MCF 10A (cell line): ENCODE results near the gene CORO6. TPM values are rescaled to one million over a fixed set of nuclear protein-coding genes. Genes with fewer than 3 reads are reported as not detected.

Experiments
- BruUV-seq: library from RNA; stranded (reverse); fragments of 400-500 nt; replicated peaks from 2 replicates; lab custom pipeline; 2021; lab: Mats Ljungman, UMichigan
- CTCF ChIA-PET: fragments of 300-600 bp; sonication (Branson Sonifier 250); formaldehyde crosslinking; extraction: SDS; loops from one replicate; lab custom pipeline; 2021; ENCODE audit warnings: antibody characterized with exemption, inconsistent platforms; lab: Yijun Ruan, JAX
- POLR2A ChIA-PET: fragments of 300-600, 350-650 bp; sonication (Branson Sonifier 250); formaldehyde crosslinking; extraction: SDS; loops from one replicate; lab custom pipeline; 2020; ENCODE audit warnings: antibody characterized with exemption, inconsistent platforms; lab: Yijun Ruan, JAX
- DNase-seq: peaks from one replicate; pipeline ENCODE4 v3.0.0-alpha.2; 2018; ENCODE audit not compliant: unreplicated experiment
- H3K27ac Mint-ChIP-seq: one replicate; pipeline ENCODE4 v1.8.0; 2022; ENCODE audit warnings: mild to moderate bottlenecking, low read depth, mixed read lengths; ENCODE audit not compliant: unreplicated experiment
- H3K27me3 Mint-ChIP-seq: one replicate; pipeline ENCODE4 v1.8.0; 2022; ENCODE audit warnings: mixed read lengths; ENCODE audit not compliant: insufficient read depth, unreplicated experiment
- H3K36me3 Mint-ChIP-seq: one replicate; pipeline ENCODE4 v1.8.0; 2022; ENCODE audit warnings: mild to moderate bottlenecking, moderate library complexity, mixed read lengths; ENCODE audit not compliant: insufficient read depth, unreplicated experiment
- H3K4me1 Mint-ChIP-seq: one replicate; pipeline ENCODE4 v1.8.0; 2022; ENCODE audit warnings: mixed read lengths; ENCODE audit not compliant: insufficient read depth, unreplicated experiment
- H3K4me3 Mint-ChIP-seq: one replicate; pipeline ENCODE4 v1.8.0; 2022; ENCODE audit warnings: mild to moderate bottlenecking, moderate library complexity, mixed read lengths; ENCODE audit not compliant: unreplicated experiment
- H3K9me3 Mint-ChIP-seq: one replicate; pipeline ENCODE4 v1.8.0; 2022; ENCODE audit warnings: mixed read lengths; ENCODE audit not compliant: unreplicated experiment
- intact Hi-C: fragments of 100-400 bp; cut with micrococcal nuclease; formaldehyde crosslinking; loops from 2 replicates; pipeline ENCODE4 v1.14.1; 2022
- total RNA-seq: library from RNA; stranded (reverse); gene quantifications from 2 replicates; pipeline ENCODE4 v1.2.3, GENCODE V29; 2022
- TF ChIP-seq, protein P1 (sequence below): fragments of 200-600 bp; IDR thresholded peaks from one replicate; pipeline ENCODE4 v1.8.0; 2022; ENCODE audit warnings: antibody characterized with exemption, mild to moderate bottlenecking; ENCODE audit not compliant: unreplicated experiment

CORO6 gene
- total RNA-seq, 1 experiment from 2014 or later = 1.6 TPM

GRCh38 chr17:29630630-29631193 lies 8.0 kb upstream of the CORO6 start:
- no peak for DNase-seq
- H3K27me3 Mint-ChIP-seq = no peaks in the 10 kb centered on the region
- ChIA-PET POLR2A (no interaction called here), CTCF (interaction anchor here (0.6 kb wide), 1 partner anchor 904 kb away, joined by 3 read pairs; no protein-coding TSS in a partner anchor)
- intact Hi-C loops = no loop called here
- H3K4me3 Mint-ChIP-seq = no peak overlapping the region
- BruUV-seq = no TSS peak
- TF ChIP-seq, protein P1, sequence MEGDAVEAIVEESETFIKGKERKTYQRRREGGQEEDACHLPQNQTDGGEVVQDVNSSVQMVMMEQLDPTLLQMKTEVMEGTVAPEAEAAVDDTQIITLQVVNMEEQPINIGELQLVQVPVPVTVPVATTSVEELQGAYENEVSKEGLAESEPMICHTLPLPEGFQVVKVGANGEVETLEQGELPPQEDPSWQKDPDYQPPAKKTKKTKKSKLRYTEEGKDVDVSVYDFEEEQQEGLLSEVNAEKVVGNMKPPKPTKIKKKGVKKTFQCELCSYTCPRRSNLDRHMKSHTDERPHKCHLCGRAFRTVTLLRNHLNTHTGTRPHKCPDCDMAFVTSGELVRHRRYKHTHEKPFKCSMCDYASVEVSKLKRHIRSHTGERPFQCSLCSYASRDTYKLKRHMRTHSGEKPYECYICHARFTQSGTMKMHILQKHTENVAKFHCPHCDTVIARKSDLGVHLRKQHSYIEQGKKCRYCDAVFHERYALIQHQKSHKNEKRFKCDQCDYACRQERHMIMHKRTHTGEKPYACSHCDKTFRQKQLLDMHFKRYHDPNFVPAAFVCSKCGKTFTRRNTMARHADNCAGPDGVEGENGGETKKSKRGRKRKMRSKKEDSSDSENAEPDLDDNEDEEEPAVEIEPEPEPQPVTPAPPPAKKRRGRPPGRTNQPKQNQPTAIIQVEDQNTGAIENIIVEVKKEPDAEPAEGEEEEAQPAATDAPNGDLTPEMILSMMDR = no peak
- no peaks in the 10 kb centered on the region for H3K9me3 Mint-ChIP-seq
- H3K36me3 Mint-ChIP-seq = peaks cover 48% of the 10 kb centered on the region
- H3K4me1 Mint-ChIP-seq = peaks cover 4% of the 10 kb centered on the region
- no peak overlapping the region for H3K27ac Mint-ChIP-seq

GRCh38 chr17:29629839-29630238 lies 7.1 kb upstream of the CORO6 start:
- H3K4me3 Mint-ChIP-seq = no peak overlapping the region
- intact Hi-C loops = no loop called here

DNA sequence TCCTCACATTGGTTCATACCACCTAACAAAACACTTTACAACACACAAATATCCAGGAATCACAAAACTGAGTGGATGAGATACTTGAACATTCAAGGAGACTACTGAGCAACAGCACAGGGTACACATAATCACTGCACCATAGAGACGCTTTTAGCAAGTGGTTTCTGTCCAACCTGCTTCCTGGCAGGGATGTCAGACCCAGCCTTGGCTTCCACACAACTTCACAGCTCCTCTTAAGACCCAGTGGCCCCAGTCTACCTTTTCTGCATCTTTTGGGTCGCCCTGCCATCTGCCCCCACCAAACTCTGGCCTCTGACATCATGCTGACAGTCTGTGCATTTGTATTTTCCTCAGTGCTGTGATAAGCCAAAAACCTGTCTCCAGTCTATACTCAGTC lies 5.9 kb upstream of the CORO6 start:
- TF ChIP-seq, protein P1 = no peak

More at GRCh38 chr17:29629839-29630238, 7.1 kb upstream of the CORO6 start:
- Mint-ChIP-seq H3K27me3 (no peaks in the 10 kb centered on the region), H3K27ac (no peak overlapping the region), H3K9me3 (no peaks in the 10 kb centered on the region), H3K4me1 (peaks cover 11% of the 10 kb centered on the region), H3K36me3 (peaks cover 42% of the 10 kb centered on the region)
- TF ChIP-seq, protein P1 = no peak
- no TSS peak for BruUV-seq
- ChIA-PET CTCF (interaction anchor here (1.0 kb wide), 1 partner anchor 9 kb away, joined by 8 read pairs; no protein-coding TSS in a partner anchor), POLR2A (no interaction called here)
- no peak for DNase-seq

GRCh38 chr17:29627951-29628350 lies 5.2 kb upstream of the CORO6 start:
- H3K4me1 Mint-ChIP-seq = peaks cover 23% of the 10 kb centered on the region
- intact Hi-C loops = no loop called here
- no peak for DNase-seq
- no peak overlapping the region for H3K4me3 Mint-ChIP-seq
- TF ChIP-seq, protein P1 = no peak
- ChIA-PET POLR2A (interaction anchor here (2.2 kb wide), 1 partner anchor 11 kb away, joined by 7 read pairs; no protein-coding TSS in a partner anchor), CTCF (interaction anchor here (1.4 kb wide), 1 partner anchor 10 kb away, joined by 4 read pairs; no protein-coding TSS in a partner anchor)
- H3K27me3 Mint-ChIP-seq = no peaks in the 10 kb centered on the region
- H3K9me3 Mint-ChIP-seq = no peaks in the 10 kb centered on the region
- no TSS peak for BruUV-seq
- peaks cover 38% of the 10 kb centered on the region for H3K36me3 Mint-ChIP-seq
- H3K27ac Mint-ChIP-seq = no peak overlapping the region

More for the DNA sequence above, 5.9 kb upstream of the CORO6 start:
- H3K27ac Mint-ChIP-seq = no peak overlapping the region
- no TSS peak for BruUV-seq
- POLR2A ChIA-PET = no interaction called here
- intact Hi-C loops = no loop called here
- no peak overlapping the region for H3K4me3 Mint-ChIP-seq
- CTCF ChIA-PET = interaction anchor here (1.0 to 1.4 kb wide), 2 partner anchors 10 to 11 kb away, joined by 4 to 8 read pairs; no protein-coding TSS in a partner anchor
- peaks cover 36% of the 10 kb centered on the region for H3K36me3 Mint-ChIP-seq
- no peaks in the 10 kb centered on the region for H3K9me3 Mint-ChIP-seq
- no peaks in the 10 kb centered on the region for H3K27me3 Mint-ChIP-seq
- DNase-seq = no peak
- peaks cover 17% of the 10 kb centered on the region for H3K4me1 Mint-ChIP-seq
